ENCODE data around the gene TRIM65. TPM values are rescaled to one million over a fixed set of nuclear protein-coding genes. Genes with fewer than 3 reads are reported as not detected.

TRIM65 gene
- total and polyA plus RNA-seq, 10 of the 15 experiments (the other 5 are each of a cell fraction or from before 2014, with no cell fraction given), result 1.4 to 26.0 (median 10.8) TPM

- TF ChIP-seq CTCF (IDR thresholded peaks at IDR 0.05 in 2 of 3, conservative IDR thresholded peaks at IDR 0.05 in 1 of 3; ENCODE audit: control insufficient read depth in 2 of 3, extremely low read depth in 1 of 3, insufficient read depth in 1 of 3, low read depth in 3 of 3, low read length in 3 of 3), result no peak
- TF ChIP-seq LARP7 (IDR thresholded peaks at IDR 0.05), result peak; percentile 42; the same call in 1 of the 2 replicates
- TF ChIP-seq RBBP5 (conservative IDR thresholded peaks at IDR 0.05), result no peak
- TF ChIP-seq POLR2A (IDR thresholded peaks at IDR 0.05; ENCODE audit: low read depth, low read length), result peak; percentile 82
- TF ChIP-seq POU2F2 (IDR thresholded peaks at IDR 0.05; ENCODE audit: borderline replicate concordance, low read depth, low read length), result peak; percentile 71; the same call in 1 of the 3 replicates
- TF ChIP-seq RUNX3 (IDR thresholded peaks at IDR 0.05; ENCODE audit: low read length), result peak; percentile 29
- peak; percentile 44 for TF ChIP-seq ATF7 (IDR thresholded peaks at IDR 0.05; ENCODE audit: low read depth)
Measured at GRCh38 chr17:75843577-75844529, 52.9 kb downstream of the TRIM65 start, which contains the start of gene UNC13D (continued).

- BruUV-seq (replicated peaks), result no TSS peak
- Histone ChIP-seq H3K9ac (ENCODE audit: control insufficient read depth, insufficient read depth, low read length) (peak overlapping the region; percentile 98), H4K20me1 (ENCODE audit: control insufficient read depth, insufficient read depth) (no peaks in the 10 kb centered on the region), H3K27me3 (replicated peaks in 1 of 2; ENCODE audit: control insufficient read depth in 2 of 2, insufficient read depth in 2 of 2, low read length in 1 of 2) (no peaks in the 10 kb centered on the region), H3K79me2 (ENCODE audit: control insufficient read depth, insufficient read depth, low read length) (peaks cover 18% of the 10 kb centered on the region), H3K4me1 (ENCODE audit: control insufficient read depth, insufficient read depth, low read length) (peaks cover 14% of the 10 kb centered on the region), H3K27ac (ENCODE audit: control insufficient read depth, insufficient read depth) (peak overlapping the region; percentile 93), H3K9me3 (replicated peaks; ENCODE audit: control insufficient read depth, insufficient read depth, low read length) (no peaks in the 10 kb centered on the region), H3K4me3 (peak overlapping the region; percentile 77), H3K36me3 (ENCODE audit: control insufficient read depth in 2 of 2, insufficient read depth in 2 of 2, low read length in 1 of 2) (peaks cover 0 to 4% of the 10 kb centered on the region in 2 experiments; a peak in 3 of 4 replicates), H2AFZ (ENCODE audit: control insufficient read depth, low read depth, low read length) (peak overlapping the region; percentile 84), H3K4me2 (ENCODE audit: control insufficient read depth, insufficient read depth) (peak overlapping the region; percentile 93)
- TF ChIP-seq LARP7 (IDR thresholded peaks at IDR 0.05) (no peak), ATF2 (IDR thresholded peaks at IDR 0.05; ENCODE audit: low read length) (no peak), RUNX3 (IDR thresholded peaks at IDR 0.05; ENCODE audit: low read length) (peak; percentile 23; the same call in 1 of the 2 replicates)
- FAIRE-seq (no peak), ATAC-seq (no peak), DNase-seq (ENCODE audit: low read depth, low spot score) (no peak)
- WGBS (ENCODE audit: insufficient coverage, insufficient replicate concordance, low lambda C conversion rate, missing lambda C conversion rate), result 54% methylated on average over 19 of the region's 22 CpGs
- in situ Hi-C loops (cut with MboI) (no loop called here), intact Hi-C loops (cut with micrococcal nuclease; ENCODE audit: unreplicated experiment) (no loop called here)
- POLR2A ChIA-PET, result interaction anchor here (1.0 to 4.5 kb wide), 7 partner anchors 12 to 78 kb away, joined by 3 to 42 read pairs (median 30); partner anchors contain the start of genes GALK1, UNK and WBP2
- SMC1A ChIA-PET (ENCODE audit: uncharacterized antibody, unreplicated experiment), result interaction anchor here (1.2 to 3.2 kb wide), 4 partner anchors 10 to 32 kb away, joined by 3 to 14 read pairs (median 6); partner anchors contain the start of gene WBP2
- CTCF ChIA-PET, result interaction anchor here (0.9 to 8.7 kb wide), 6 partner anchors 13 to 123 kb away, joined by 3 to 117 read pairs (median 5); partner anchors contain the start of genes GALK1, TRIM65 and WBP2
- RAD21 ChIA-PET (ENCODE audit: unreplicated experiment), result interaction anchor here (0.9 to 3.6 kb wide), 10 partner anchors 12 to 89 kb away, joined by 3 to 21 read pairs (median 8); partner anchors contain the start of genes GALK1, TRIM65 and WBP2
Measured at GRCh38 chr17:75842963-75843576, 53.7 kb downstream of the TRIM65 start.

Measured in GM12878 (cell line).